ENCODE data around the gene RUFY4.

Gene RUFY4

DNA sequence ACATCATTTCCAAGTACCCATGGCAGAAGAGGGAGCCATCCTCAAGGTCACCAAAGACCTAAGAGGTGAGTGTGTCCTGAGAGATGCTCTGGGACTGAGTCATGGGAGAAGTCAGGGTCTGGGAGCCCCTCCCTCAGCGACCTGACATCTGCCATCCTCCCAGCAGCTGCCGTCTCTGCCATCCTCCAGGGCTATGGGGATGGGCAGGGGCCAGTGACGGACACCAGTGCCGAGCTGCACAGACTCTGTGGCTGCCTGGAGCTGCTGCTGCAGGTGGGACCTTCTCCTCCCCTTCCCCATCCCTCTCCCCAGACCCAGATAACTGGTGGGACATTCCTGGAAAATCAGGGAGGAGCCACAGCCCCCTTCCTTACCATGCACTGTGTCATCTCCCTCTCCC lies 1.5 kb downstream of the RUFY4 start:
- Histone ChIP-seq H3K27me3 (ENCODE audit: insufficient read depth, low read length) (peaks cover 26% of the 10 kb centered on the region), H3K27ac (ENCODE audit: low read length) (no peak overlapping the region), H3K9me3 (ENCODE audit: insufficient read depth, low read depth, low read length) (no peaks in the 10 kb centered on the region), H3K4me1 (ENCODE audit: insufficient read depth, low read length) (no peaks in the 10 kb centered on the region; the same call in 1 of the 2 replicates), H3K4me3 (ENCODE audit: low read length) (no peak overlapping the region), H3K36me3 (ENCODE audit: insufficient read depth, low read depth, low read length) (no peaks in the 10 kb centered on the region), H3K9ac (ENCODE audit: low read depth, low read length) (no peak overlapping the region)

GRCh38 chr2:218071218-218071937 lies 2.3 kb downstream of the RUFY4 start:
- H3K36me3 ChIP-seq (ENCODE audit: insufficient read depth, low read depth, low read length): no peaks in the 10 kb centered on the region
- no peak overlapping the region for H3K9ac ChIP-seq (ENCODE audit: low read depth, low read length)
- H3K4me3 ChIP-seq (ENCODE audit: low read length): no peak overlapping the region
- H3K4me1 ChIP-seq (ENCODE audit: insufficient read depth, low read length): no peaks in the 10 kb centered on the region
- H3K9me3 ChIP-seq (ENCODE audit: insufficient read depth, low read depth, low read length): no peaks in the 10 kb centered on the region
- H3K27me3 ChIP-seq (ENCODE audit: insufficient read depth, low read length): peaks cover 26% of the 10 kb centered on the region
- no peak overlapping the region for H3K27ac ChIP-seq (ENCODE audit: low read length)

GRCh38 chr2:218072002-218072401 lies 2.9 kb downstream of the RUFY4 start:
- H3K4me3 ChIP-seq (ENCODE audit: low read length): no peak overlapping the region
- no peaks in the 10 kb centered on the region for H3K4me1 ChIP-seq (ENCODE audit: insufficient read depth, low read length)
- no peak overlapping the region for H3K27ac ChIP-seq (ENCODE audit: low read length)

GRCh38 chr2:218072478-218073024 lies 3.5 kb downstream of the RUFY4 start:
- no peaks in the 10 kb centered on the region for H3K36me3 ChIP-seq (ENCODE audit: insufficient read depth, low read depth, low read length)
- H3K4me1 ChIP-seq (ENCODE audit: insufficient read depth, low read length): no peaks in the 10 kb centered on the region
- no peaks in the 10 kb centered on the region for H3K9me3 ChIP-seq (ENCODE audit: insufficient read depth, low read depth, low read length)
- no peak overlapping the region for H3K27ac ChIP-seq (ENCODE audit: low read length)
- H3K4me3 ChIP-seq (ENCODE audit: low read length): no peak overlapping the region
- H3K27me3 ChIP-seq (ENCODE audit: insufficient read depth, low read length): peaks cover 16% of the 10 kb centered on the region
- H3K9ac ChIP-seq (ENCODE audit: low read depth, low read length): no peak overlapping the region

More at GRCh38 chr2:218072002-218072401, 2.9 kb downstream of the RUFY4 start:
- H3K9me3 ChIP-seq (ENCODE audit: insufficient read depth, low read depth, low read length): no peaks in the 10 kb centered on the region
- H3K27me3 ChIP-seq (ENCODE audit: insufficient read depth, low read length): peaks cover 21% of the 10 kb centered on the region
- H3K36me3 ChIP-seq (ENCODE audit: insufficient read depth, low read depth, low read length): no peaks in the 10 kb centered on the region
- no peak overlapping the region for H3K9ac ChIP-seq (ENCODE audit: low read depth, low read length)

DNA sequence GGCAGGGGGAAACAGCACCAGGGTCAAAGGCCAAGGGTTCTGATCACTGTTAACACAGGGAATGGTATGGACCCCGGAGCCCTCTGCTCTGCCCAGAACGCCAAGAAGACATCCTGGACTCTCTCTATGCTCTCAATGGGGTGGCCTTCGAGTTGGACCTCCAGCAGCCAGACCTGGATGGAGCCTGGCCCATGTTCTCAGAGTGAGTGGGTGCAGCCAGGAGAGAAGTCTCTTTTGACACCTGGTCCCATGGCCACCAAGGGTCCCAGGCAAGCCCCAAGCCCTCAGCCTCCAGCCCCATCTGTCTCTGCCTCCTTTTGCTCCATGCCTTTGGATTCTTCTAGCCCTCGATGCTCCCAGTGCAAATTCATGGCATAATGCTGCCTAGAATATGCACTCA lies 4.1 kb downstream of the RUFY4 start:
- Histone ChIP-seq H3K27ac (ENCODE audit: low read length) (no peak overlapping the region), H3K4me3 (ENCODE audit: low read length) (no peak overlapping the region), H3K9ac (ENCODE audit: low read depth, low read length) (no peak overlapping the region), H3K4me1 (ENCODE audit: insufficient read depth, low read length) (no peaks in the 10 kb centered on the region), H3K36me3 (ENCODE audit: insufficient read depth, low read depth, low read length) (no peaks in the 10 kb centered on the region), H3K9me3 (ENCODE audit: insufficient read depth, low read depth, low read length) (no peaks in the 10 kb centered on the region), H3K27me3 (ENCODE audit: insufficient read depth, low read length) (peaks cover 9% of the 10 kb centered on the region)

GRCh38 chr2:218074031-218074430 lies 5.0 kb downstream of the RUFY4 start:
- Histone ChIP-seq H3K36me3 (ENCODE audit: insufficient read depth, low read depth, low read length) (no peaks in the 10 kb centered on the region), H3K27me3 (ENCODE audit: insufficient read depth, low read length) (peaks cover 4% of the 10 kb centered on the region; the same call in 1 of the 2 replicates), H3K9me3 (ENCODE audit: insufficient read depth, low read depth, low read length) (no peaks in the 10 kb centered on the region), H3K4me1 (ENCODE audit: insufficient read depth, low read length) (no peaks in the 10 kb centered on the region), H3K4me3 (ENCODE audit: low read length) (no peak overlapping the region), H3K9ac (ENCODE audit: low read depth, low read length) (no peak overlapping the region), H3K27ac (ENCODE audit: low read length) (no peak overlapping the region)

DNA sequence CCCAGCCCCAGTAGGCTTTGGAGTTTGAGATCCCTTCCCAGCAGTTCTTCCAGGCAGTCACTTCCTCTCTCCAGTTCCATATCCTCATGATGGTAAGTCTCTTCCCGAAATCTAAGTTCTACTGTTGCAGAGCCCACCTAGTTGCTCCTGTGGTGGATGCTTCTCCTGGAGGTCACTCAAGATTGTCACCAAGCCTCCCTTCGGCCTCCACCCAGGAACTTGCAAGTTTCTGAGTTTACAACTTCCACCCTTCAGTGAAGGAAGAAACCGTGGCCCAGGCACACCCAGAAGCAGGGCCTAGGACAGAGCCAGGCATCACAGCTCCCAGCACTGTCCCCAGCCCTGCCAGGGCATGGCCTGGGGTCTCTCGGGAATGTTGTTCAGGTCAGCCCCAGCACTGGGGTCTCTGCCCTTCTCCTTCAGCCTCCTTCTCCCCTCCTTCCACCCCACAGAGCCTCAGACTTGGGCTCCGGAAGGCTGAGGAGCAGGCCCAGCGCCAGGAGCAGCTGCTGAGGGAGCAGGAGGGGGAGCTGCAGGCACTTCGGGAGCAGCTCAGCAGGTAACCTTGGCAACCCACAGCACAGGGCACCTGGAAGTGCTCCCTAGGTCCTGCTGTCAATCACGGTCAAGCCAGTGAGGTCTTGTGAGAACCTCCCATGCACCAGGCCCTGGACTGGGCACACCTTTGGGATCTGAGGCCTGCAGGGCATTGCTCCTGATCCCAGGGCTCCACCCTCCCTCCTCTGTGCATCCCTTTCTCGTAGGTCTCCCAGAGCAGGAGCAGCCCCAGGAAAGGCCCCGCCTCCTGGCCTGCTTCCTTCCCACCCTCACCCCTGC lies 7.1 kb downstream of the RUFY4 start:
- Histone ChIP-seq H3K9me3 (ENCODE audit: insufficient read depth, low read depth, low read length) (no peaks in the 10 kb centered on the region), H3K27me3 (ENCODE audit: insufficient read depth, low read length) (no peaks in the 10 kb centered on the region), H3K4me1 (ENCODE audit: insufficient read depth, low read length) (no peaks in the 10 kb centered on the region), H3K9ac (ENCODE audit: low read depth, low read length) (no peak overlapping the region), H3K36me3 (ENCODE audit: insufficient read depth, low read depth, low read length) (no peaks in the 10 kb centered on the region), H3K27ac (ENCODE audit: low read length) (no peak overlapping the region), H3K4me3 (ENCODE audit: low read length) (no peak overlapping the region)

DNA sequence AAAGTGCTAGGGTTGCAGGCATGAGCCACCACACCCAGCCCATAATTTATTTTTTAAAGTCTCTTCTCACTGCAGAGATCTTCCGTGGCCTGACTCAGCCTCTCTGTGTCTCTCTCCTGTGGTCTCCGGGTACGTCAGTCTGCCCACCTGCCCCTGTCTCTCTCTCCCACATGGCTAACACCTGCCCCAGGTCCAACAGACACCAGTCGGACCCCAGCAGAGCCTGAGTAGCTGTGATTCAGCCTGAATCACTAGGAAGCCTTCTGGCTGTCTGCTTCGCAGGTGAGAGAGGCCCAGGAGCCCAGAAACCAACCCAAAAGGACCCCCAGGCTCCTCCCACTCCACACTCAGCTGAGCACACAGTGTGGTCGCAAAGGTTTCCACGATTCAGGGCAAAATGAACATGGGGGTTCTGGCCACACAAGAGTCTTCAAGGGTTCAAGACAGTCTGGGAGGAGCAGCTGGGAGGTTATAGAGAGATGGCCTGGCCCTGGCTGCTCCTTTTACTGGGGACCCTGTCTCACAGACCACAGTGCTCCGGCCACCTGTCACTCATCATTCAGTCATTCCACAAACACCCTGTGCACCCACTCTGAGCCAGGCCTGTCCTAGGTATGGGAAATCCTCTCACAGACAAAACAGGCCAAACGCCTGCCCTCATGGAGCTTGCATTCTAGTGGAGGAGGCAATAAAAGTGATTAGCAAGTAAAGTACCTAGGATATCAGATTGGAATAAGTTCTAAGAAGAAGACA lies 8.6 kb downstream of the RUFY4 start:
- Histone ChIP-seq H3K27ac (ENCODE audit: low read length) (no peak overlapping the region), H3K4me1 (ENCODE audit: insufficient read depth, low read length) (no peaks in the 10 kb centered on the region), H3K27me3 (ENCODE audit: insufficient read depth, low read length) (no peaks in the 10 kb centered on the region), H3K4me3 (ENCODE audit: low read length) (no peak overlapping the region), H3K36me3 (ENCODE audit: insufficient read depth, low read depth, low read length) (no peaks in the 10 kb centered on the region), H3K9me3 (ENCODE audit: insufficient read depth, low read depth, low read length) (no peaks in the 10 kb centered on the region), H3K9ac (ENCODE audit: low read depth, low read length) (no peak overlapping the region)

DNA sequence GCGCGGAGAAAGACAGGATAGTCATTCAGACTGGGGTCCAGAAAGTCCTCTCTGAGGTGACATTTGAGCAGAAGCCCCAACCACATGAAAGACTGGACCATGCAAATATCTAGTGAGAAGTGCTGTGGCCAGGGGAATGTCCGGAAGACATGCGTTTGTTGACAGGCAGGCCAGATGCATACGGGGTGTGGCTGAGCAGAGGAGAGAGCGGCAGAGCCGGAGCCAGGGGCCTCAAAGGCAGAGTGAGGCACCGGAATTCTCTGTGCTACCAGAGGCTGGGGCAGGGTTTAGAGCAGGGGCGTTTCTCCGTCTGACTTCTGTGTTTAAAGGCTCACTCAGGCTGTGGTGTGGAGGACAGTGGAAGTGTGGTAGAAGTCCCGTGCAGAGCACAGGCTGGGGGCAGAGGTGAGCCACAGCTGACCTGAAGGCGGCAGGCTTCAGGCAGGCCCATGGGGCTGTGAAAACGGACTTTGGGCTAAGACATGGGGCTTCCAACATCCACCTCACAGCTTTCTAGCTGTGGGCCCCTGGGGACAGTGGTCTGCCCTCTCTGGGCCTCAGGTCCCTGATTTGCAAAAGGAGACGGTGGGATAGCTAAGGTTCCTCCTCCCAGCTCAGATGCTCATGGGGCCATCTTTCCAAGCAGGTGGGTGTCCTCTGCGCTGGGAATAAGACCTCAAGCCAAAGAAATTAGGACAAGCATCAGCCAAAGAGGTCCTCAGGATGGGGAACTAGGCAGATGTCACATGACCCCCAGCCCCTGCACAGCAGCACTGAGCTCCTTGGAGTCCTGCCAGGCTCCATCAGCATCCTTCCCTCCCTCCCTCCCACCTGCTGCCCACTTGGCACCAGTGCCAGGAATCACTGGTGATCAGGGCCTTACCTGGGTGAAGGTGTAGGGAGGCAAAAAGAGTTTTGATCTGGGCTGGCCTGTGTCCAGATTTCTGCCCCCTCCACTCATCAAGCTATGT lies 11.2 kb downstream of the RUFY4 start:
- Histone ChIP-seq H3K9me3 (ENCODE audit: insufficient read depth, low read depth, low read length) (no peaks in the 10 kb centered on the region), H3K4me1 (ENCODE audit: insufficient read depth, low read length) (no peaks in the 10 kb centered on the region), H3K9ac (ENCODE audit: low read depth, low read length) (no peak overlapping the region), H3K27ac (ENCODE audit: low read length) (no peak overlapping the region), H3K36me3 (ENCODE audit: insufficient read depth, low read depth, low read length) (no peaks in the 10 kb centered on the region), H3K4me3 (ENCODE audit: low read length) (no peak overlapping the region), H3K27me3 (ENCODE audit: insufficient read depth, low read length) (no peaks in the 10 kb centered on the region)

GRCh38 chr2:218081063-218081462 lies 12.0 kb downstream of the RUFY4 start:
- Histone ChIP-seq H3K9ac (ENCODE audit: low read depth, low read length) (no peak overlapping the region), H3K4me1 (ENCODE audit: insufficient read depth, low read length) (no peaks in the 10 kb centered on the region), H3K4me3 (ENCODE audit: low read length) (no peak overlapping the region), H3K27ac (ENCODE audit: low read length) (no peak overlapping the region), H3K36me3 (ENCODE audit: insufficient read depth, low read depth, low read length) (no peaks in the 10 kb centered on the region), H3K27me3 (ENCODE audit: insufficient read depth, low read length) (no peaks in the 10 kb centered on the region), H3K9me3 (ENCODE audit: insufficient read depth, low read depth, low read length) (no peaks in the 10 kb centered on the region)
